ENCODE measurements around the gene SETD1A. TPM values are rescaled to one million over a fixed set of nuclear protein-coding genes. Genes with fewer than 3 reads are reported as not detected.

Gene SETD1A
- total RNA-seq, 6 donors from 2014 or later, result 9.1 to 30.4 (median 17.0) TPM

- Histone ChIP-seq H3K36me3 (peaks cover 12 to 52% (median 43%) of the 10 kb centered on the region in 4 donors), H3K27ac (peak within 1 kb of the TSS in 3 of 4 donors; percentile 20 to 74 (median 49))
Measured at GRCh38 chr16:30984669-30985400, 27.3 kb downstream of the SETD1A start, which contains the start of gene HSD3B7. Gene HSD3B7, plus strand, starts transcription at chr16:30985207. Its CDS starts 452 bp downstream, at chr16:30985659.

GRCh38 chr16:30985401-30986128, 28.0 kb downstream of the SETD1A start:
- WGBS, 2 donors, result 59 to 70% methylated on average over 6 to 11 of the region's 20 CpGs
- Histone ChIP-seq H3K4me1 (peaks cover 8 to 11% (median 9%) of the 10 kb centered on the region in 4 donors), H3K9me3 (no peaks in the 10 kb centered on the region), H3K27ac (peak overlapping the region in 3 of 4 donors; percentile 20 to 74 (median 49)), H3K27me3 (no peaks in the 10 kb centered on the region), H3K4me3 (peak overlapping the region; percentile 5 to 51 (median 40)), H3K36me3 (peaks cover 6 to 45% (median 35%) of the 10 kb centered on the region in 4 donors)
- peak; percentile 76 to 81 for DNase-seq
- peak; percentile 72 to 75 for ATAC-seq (ENCODE audit: low FRiP score in 2 of 2)
- TF ChIP-seq CTCF (IDR thresholded peaks at IDR 0.05) (no peak), POLR2AphosphoS5 (IDR thresholded peaks at IDR 0.05) (no peak), EP300 (IDR thresholded peaks at IDR 0.05) (no peak), POLR2A (IDR thresholded peaks at IDR 0.05) (no peak)

More at GRCh38 chr16:30984669-30985400, 27.3 kb downstream of the SETD1A start, which contains the start of gene HSD3B7:
- H3K4me3 ChIP-seq, result peak within 1 kb of the TSS; percentile 5 to 51 (median 40)
- WGBS, 2 donors, result 38 to 60% methylated on average over 14 to 16 of the region's 24 CpGs
- H3K9me3 ChIP-seq, result no peaks in the 10 kb centered on the region
- peak; percentile 91 to 99 for DNase-seq
- peak; percentile 92 to 93 for ATAC-seq (ENCODE audit: low FRiP score in 2 of 2)
- peaks cover 8 to 11% (median 9%) of the 10 kb centered on the region in 4 donors for H3K4me1 ChIP-seq
- TF ChIP-seq CTCF (IDR thresholded peaks at IDR 0.05), result peak; percentile 89 to 97 (median 96)
- TF ChIP-seq EP300 (IDR thresholded peaks at IDR 0.05), result no peak
- TF ChIP-seq POLR2A (IDR thresholded peaks at IDR 0.05), result peak in 1 of 4 donors; percentile 18
- peak in 1 of 2 donors; percentile 18 for TF ChIP-seq POLR2AphosphoS5 (IDR thresholded peaks at IDR 0.05)
- H3K27me3 ChIP-seq, result no peaks in the 10 kb centered on the region

- Histone ChIP-seq H3K27ac (peak overlapping the region in 1 of 4 donors; percentile 0), H3K4me3 (no peak overlapping the region), H3K9me3 (no peaks in the 10 kb centered on the region), H3K36me3 (peaks cover under 1 to 37% (median 27%) of the 10 kb centered on the region in 4 donors), H3K4me1 (peaks cover 8 to 11% (median 9%) of the 10 kb centered on the region in 4 donors), H3K27me3 (no peaks in the 10 kb centered on the region)
- no peak for TF ChIP-seq POLR2A (IDR thresholded peaks at IDR 0.05)
- no peak for TF ChIP-seq EP300 (IDR thresholded peaks at IDR 0.05)
- no peak for TF ChIP-seq POLR2AphosphoS5 (IDR thresholded peaks at IDR 0.05)
- TF ChIP-seq CTCF (IDR thresholded peaks at IDR 0.05), result no peak
- 92 to 95% methylated on average over 15 to 29 of the region's 29 CpGs for WGBS, 2 donors
- DNase-seq, result peak in 1 of 2 donors; percentile 80
- ATAC-seq (ENCODE audit: low FRiP score in 2 of 2), result no peak
Measured at GRCh38 chr16:30986129-30986991, 28.8 kb downstream of the SETD1A start.

- H3K36me3 ChIP-seq, result peaks cover 0 to 24% (median 20%) of the 10 kb centered on the region in 4 donors
- no peak overlapping the region for H3K27ac ChIP-seq
- DNase-seq (no peak), ATAC-seq (ENCODE audit: low FRiP score in 2 of 2) (no peak)
- WGBS, 2 donors, result 89 to 95% methylated on average over 28 to 29 of the region's 30 CpGs
- TF ChIP-seq CTCF (IDR thresholded peaks at IDR 0.05), result no peak
- TF ChIP-seq POLR2AphosphoS5 (IDR thresholded peaks at IDR 0.05), result no peak
- no peak for TF ChIP-seq POLR2A (IDR thresholded peaks at IDR 0.05)
- TF ChIP-seq EP300 (IDR thresholded peaks at IDR 0.05), result no peak
- peaks cover 8 to 11% (median 9%) of the 10 kb centered on the region in 4 donors for H3K4me1 ChIP-seq
- no peak overlapping the region for H3K4me3 ChIP-seq
- no peaks in the 10 kb centered on the region for H3K27me3 ChIP-seq
- H3K9me3 ChIP-seq, result no peaks in the 10 kb centered on the region
Measured at GRCh38 chr16:30987581-30988190, 30.1 kb downstream of the SETD1A start.

Data from upper lobe of left lung (tissue), 6 donors.